Prostate gland (tissue), 2 donors: ENCODE measurements around the gene FHIT. TPM values are rescaled to one million over a fixed set of nuclear protein-coding genes. Genes with fewer than 3 reads are reported as not detected.

Experiments used
- DNase-seq: peaks from one replicate; pipeline ENCODE4 v3.0.0-alpha.2; 2019; ENCODE audit warnings: low spot score
- H3K27ac ChIP-seq, 2 donors: fragments of 200-600 bp; sonication (generic); 2 replicates each; pipeline ENCODE4 v1.5.1; 2017 to 2019
- H3K27me3 ChIP-seq: fragments of 200-600 bp; sonication (generic); replicated peaks from 2 replicates; pipeline ENCODE4 v1.5.1; 2019; ENCODE audit not compliant: insufficient read depth
- H3K36me3 ChIP-seq, 2 donors: fragments of 200-600 bp; sonication (generic); 1 replicate in 1 of 2; 2 replicates in 1 of 2; pipeline versions ENCODE4 v1.5.1 to v1.8.1; 2017 to 2019
- H3K4me1 ChIP-seq: fragments of 200-600 bp; sonication (generic); replicated peaks from 2 replicates; pipeline ENCODE4 v1.5.1; 2019
- H3K4me3 ChIP-seq, 2 donors: fragments of 200-600 bp; sonication (generic); 2 replicates each; pipeline ENCODE4 v1.5.1; 2017 to 2019
- H3K9me3 ChIP-seq: fragments of 200-600 bp; sonication (generic); 2 replicates; pipeline ENCODE4 v1.5.1; 2017
- POLR2A ChIP-seq: fragments of 450-650 bp; IDR thresholded peaks from one replicate; pipeline ENCODE4 v1.6.1; 2016; ENCODE audit warnings: antibody characterized with exemption, mild to moderate bottlenecking
- POLR2AphosphoS5 ChIP-seq: sonication (generic); formaldehyde crosslinking; IDR thresholded peaks from one replicate; pipeline ENCODE4 v1.6.1; 2017; ENCODE audit warnings: antibody characterized with exemption
- WGBS: methylation state at CpG from one replicate; pipeline ENCODE4 v1.1.5; 2018; 5-methylcytosine and 5-hydroxymethylcytosine counted together
- intact Hi-C: fragments of 100-400 bp; cut with DNase I; formaldehyde crosslinking; loops from one replicate; pipeline ENCODE4 v1.14.2; 2022
- total RNA-seq, 2 donors: library from RNA; depleted of rRNA; stranded (reverse); fragments of >200 nt; gene quantifications; one replicate each; pipeline ENCODE4 v1.1.0, GENCODE V29; 2016
- TF ChIP-seq, protein P1 (sequence below), 4 experiments: fragments of 200-600 bp in 2 of 4; fragments of 450-650 bp in 2 of 4; sonication (generic) in 2 of 4; IDR thresholded peaks; 1 replicate in 3 of 4; 2 replicates in 1 of 4; pipeline ENCODE4 v1.5.1; 2016 to 2019; ENCODE audit warnings: antibody characterized with exemption in 4 of 4, mild to moderate bottlenecking in 2 of 4, moderate library complexity in 2 of 4

The FHIT gene
- total RNA-seq, 2 donors from 2014 or later = 6.4 to 10.4 TPM

GRCh38 chr3:59746585-59746984 is 1504.7 kb downstream of the FHIT start:
- no peak for TF ChIP-seq POLR2A
- TF ChIP-seq, protein P1, sequence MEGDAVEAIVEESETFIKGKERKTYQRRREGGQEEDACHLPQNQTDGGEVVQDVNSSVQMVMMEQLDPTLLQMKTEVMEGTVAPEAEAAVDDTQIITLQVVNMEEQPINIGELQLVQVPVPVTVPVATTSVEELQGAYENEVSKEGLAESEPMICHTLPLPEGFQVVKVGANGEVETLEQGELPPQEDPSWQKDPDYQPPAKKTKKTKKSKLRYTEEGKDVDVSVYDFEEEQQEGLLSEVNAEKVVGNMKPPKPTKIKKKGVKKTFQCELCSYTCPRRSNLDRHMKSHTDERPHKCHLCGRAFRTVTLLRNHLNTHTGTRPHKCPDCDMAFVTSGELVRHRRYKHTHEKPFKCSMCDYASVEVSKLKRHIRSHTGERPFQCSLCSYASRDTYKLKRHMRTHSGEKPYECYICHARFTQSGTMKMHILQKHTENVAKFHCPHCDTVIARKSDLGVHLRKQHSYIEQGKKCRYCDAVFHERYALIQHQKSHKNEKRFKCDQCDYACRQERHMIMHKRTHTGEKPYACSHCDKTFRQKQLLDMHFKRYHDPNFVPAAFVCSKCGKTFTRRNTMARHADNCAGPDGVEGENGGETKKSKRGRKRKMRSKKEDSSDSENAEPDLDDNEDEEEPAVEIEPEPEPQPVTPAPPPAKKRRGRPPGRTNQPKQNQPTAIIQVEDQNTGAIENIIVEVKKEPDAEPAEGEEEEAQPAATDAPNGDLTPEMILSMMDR (IDR thresholded peaks at IDR 0.05) = no peak
- no peak for TF ChIP-seq POLR2AphosphoS5
- intact Hi-C loops = no loop called here
- WGBS = 91% methylated on average over 3 of the region's 3 CpGs

DNA sequence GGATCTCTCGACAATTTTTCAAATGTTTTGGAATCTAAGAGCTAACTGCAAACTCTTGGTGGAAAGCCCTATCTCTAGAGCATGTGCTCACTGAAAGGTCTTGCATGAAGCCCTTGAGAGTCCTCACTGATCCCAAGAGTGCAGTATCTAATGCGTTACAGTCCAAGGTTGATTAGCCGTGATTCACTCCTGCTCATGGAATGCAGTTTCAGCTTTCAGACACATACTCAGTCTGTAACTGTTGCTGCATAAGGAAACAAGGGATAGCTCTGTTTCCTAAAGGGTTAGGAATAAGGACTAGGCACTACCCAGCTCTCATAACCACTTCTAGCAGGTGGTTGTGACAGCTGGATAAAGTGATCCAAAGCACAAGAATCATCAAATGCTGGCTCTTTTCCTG is 1514.0 kb downstream of the FHIT start:
- no peak overlapping the region for H3K4me3 ChIP-seq
- no peak overlapping the region for H3K27ac ChIP-seq
- no peaks in the 10 kb centered on the region for H3K36me3 ChIP-seq
- DNase-seq = no peak
- WGBS = 92% methylated on average over 3 of the region's 3 CpGs
- no peaks in the 10 kb centered on the region for H3K4me1 ChIP-seq
- no peaks in the 10 kb centered on the region for H3K27me3 ChIP-seq
- no peak for TF ChIP-seq POLR2AphosphoS5
- TF ChIP-seq, protein P1 (IDR thresholded peaks at IDR 0.05) = no peak
- TF ChIP-seq POLR2A = no peak
- intact Hi-C loops = no loop called here
- no peaks in the 10 kb centered on the region for H3K9me3 ChIP-seq

More at GRCh38 chr3:59746585-59746984, 1504.7 kb downstream of the FHIT start:
- Histone ChIP-seq H3K27me3 (no peaks in the 10 kb centered on the region), H3K36me3 (no peaks in the 10 kb centered on the region), H3K4me1 (no peaks in the 10 kb centered on the region), H3K4me3 (no peak overlapping the region), H3K27ac (no peak overlapping the region), H3K9me3 (no peaks in the 10 kb centered on the region)
- DNase-seq = no peak

- H3K4me3 ChIP-seq = no peak overlapping the region
- intact Hi-C loops = no loop called here
- H3K9me3 ChIP-seq = no peaks in the 10 kb centered on the region
- H3K36me3 ChIP-seq = no peaks in the 10 kb centered on the region
- no peaks in the 10 kb centered on the region for H3K4me1 ChIP-seq
- TF ChIP-seq POLR2A (no peak), POLR2AphosphoS5 (no peak)
- TF ChIP-seq, protein P1 (IDR thresholded peaks at IDR 0.05) = no peak
- no peaks in the 10 kb centered on the region for H3K27me3 ChIP-seq
- no peak overlapping the region for H3K27ac ChIP-seq
- DNase-seq = no peak
- WGBS = 81% methylated on average over 4 of the region's 4 CpGs
These were observed 1517.2 kb downstream of the FHIT start for GRCh38 chr3:59734061-59734460.

- Histone ChIP-seq H3K9me3 (no peaks in the 10 kb centered on the region), H3K36me3 (no peaks in the 10 kb centered on the region), H3K27ac (no peak overlapping the region), H3K4me3 (no peak overlapping the region), H3K4me1 (no peaks in the 10 kb centered on the region), H3K27me3 (no peaks in the 10 kb centered on the region)
- WGBS = 85% methylated on average over 6 of the region's 6 CpGs
- DNase-seq = no peak
- intact Hi-C loops = no loop called here
- TF ChIP-seq, protein P1 (IDR thresholded peaks at IDR 0.05) = no peak
- TF ChIP-seq POLR2AphosphoS5 (no peak), POLR2A (no peak)
These were observed 1518.0 kb downstream of the FHIT start for GRCh38 chr3:59733041-59733809.

DNA sequence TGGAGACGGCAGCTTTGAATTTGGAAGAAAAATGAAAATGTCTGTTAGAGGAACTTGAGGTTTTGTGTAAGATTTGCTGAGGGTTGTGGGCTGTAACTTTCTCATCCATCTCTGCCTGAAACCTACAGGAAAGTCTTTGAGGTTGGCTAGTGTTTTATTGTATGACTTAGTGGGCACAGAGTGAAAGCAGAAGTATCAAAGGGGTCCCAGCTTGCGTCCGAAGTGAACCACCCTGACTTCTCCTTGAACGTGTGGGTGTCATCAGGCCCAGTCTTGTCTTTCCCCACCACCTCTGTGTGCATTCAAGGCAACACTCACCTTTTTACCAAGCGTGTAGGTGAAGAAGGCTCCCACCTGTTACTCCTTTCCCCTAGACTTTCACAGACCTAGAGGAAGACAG is 1519.3 kb downstream of the FHIT start:
- Histone ChIP-seq H3K36me3 (no peaks in the 10 kb centered on the region), H3K27ac (no peak overlapping the region), H3K4me1 (no peaks in the 10 kb centered on the region), H3K9me3 (no peaks in the 10 kb centered on the region), H3K4me3 (no peak overlapping the region), H3K27me3 (no peaks in the 10 kb centered on the region)
- intact Hi-C loops = no loop called here
- 90% methylated on average over 5 of the region's 5 CpGs for WGBS
- TF ChIP-seq POLR2A (no peak), POLR2AphosphoS5 (no peak)
- TF ChIP-seq, protein P1 (IDR thresholded peaks at IDR 0.05) = no peak
- DNase-seq = no peak
